Measurements from ENCODE around the gene KCNJ12.
"Not testable (repeated sequence)": the region's sequence is repeated elsewhere in the genome, so short reads cannot be mapped to it uniquely, and the experiment has no call there.

The KCNJ12 gene

DNA sequence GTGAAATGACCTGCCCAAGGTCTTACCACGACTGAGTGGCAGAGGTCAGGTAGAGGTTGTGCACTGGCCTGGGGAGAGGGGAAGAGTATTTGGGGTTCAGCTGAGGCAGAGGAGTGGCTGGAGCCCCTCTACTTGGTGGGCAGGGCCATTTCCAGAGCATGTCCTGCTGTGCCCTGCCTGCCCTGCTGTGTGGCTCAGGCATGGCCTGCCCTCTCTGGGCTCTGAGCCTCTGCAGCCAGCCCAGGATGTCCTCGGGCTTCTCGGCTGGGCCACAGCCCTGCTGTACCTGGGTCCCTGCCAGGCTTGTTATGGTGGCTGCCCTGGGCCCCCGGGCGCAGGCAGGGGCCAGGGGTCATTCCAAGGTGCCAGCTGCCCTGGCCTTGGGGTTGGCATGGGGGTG lies 19.6 kb downstream of the KCNJ12 start:
- no peak overlapping the region for H3K9ac ChIP-seq
- TF ChIP-seq, protein P1, sequence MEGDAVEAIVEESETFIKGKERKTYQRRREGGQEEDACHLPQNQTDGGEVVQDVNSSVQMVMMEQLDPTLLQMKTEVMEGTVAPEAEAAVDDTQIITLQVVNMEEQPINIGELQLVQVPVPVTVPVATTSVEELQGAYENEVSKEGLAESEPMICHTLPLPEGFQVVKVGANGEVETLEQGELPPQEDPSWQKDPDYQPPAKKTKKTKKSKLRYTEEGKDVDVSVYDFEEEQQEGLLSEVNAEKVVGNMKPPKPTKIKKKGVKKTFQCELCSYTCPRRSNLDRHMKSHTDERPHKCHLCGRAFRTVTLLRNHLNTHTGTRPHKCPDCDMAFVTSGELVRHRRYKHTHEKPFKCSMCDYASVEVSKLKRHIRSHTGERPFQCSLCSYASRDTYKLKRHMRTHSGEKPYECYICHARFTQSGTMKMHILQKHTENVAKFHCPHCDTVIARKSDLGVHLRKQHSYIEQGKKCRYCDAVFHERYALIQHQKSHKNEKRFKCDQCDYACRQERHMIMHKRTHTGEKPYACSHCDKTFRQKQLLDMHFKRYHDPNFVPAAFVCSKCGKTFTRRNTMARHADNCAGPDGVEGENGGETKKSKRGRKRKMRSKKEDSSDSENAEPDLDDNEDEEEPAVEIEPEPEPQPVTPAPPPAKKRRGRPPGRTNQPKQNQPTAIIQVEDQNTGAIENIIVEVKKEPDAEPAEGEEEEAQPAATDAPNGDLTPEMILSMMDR (conservative IDR thresholded peaks at IDR 0.05; ENCODE audit: low read depth, low read length), result no peak

DNA sequence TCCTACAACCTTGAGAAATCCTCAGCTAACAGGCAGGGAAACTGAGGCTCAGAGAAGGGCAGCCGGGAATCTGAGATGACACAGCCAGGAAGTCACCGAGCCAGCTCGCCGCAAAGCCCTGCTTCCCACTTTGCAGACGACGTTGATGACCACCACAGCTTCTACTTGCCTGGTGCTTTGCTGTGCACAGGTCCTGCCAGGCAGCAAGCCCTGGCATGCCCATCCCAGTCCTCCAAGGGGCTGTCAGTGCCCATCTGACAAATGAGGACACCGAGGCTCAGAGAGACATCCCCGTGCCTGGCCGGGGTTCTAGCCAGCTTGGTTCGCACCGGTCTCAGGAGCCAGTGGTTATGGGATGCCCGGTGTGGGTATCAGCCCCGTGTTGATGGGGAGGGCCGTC lies 20.1 kb downstream of the KCNJ12 start:
- no peak overlapping the region for H3K27ac ChIP-seq
- no peaks in the 10 kb centered on the region for H3K36me3 ChIP-seq (ENCODE audit: insufficient read depth)
- no peak overlapping the region for H2AFZ ChIP-seq (ENCODE audit: low read depth)
- H4K20me1 ChIP-seq (ENCODE audit: insufficient read depth), result no peaks in the 10 kb centered on the region
- no peaks in the 10 kb centered on the region for H3K79me2 ChIP-seq (ENCODE audit: insufficient read depth, low read depth)
- H3K4me2 ChIP-seq, result no peak overlapping the region
- no peak overlapping the region for H3K4me3 ChIP-seq (IDR thresholded peaks at IDR 0.05; ENCODE audit: insufficient read depth, low read depth, low read length)
- no peaks in the 10 kb centered on the region for H3K27me3 ChIP-seq (ENCODE audit: insufficient read depth, low read depth)
- TF ChIP-seq, protein P1 (conservative IDR thresholded peaks at IDR 0.05; ENCODE audit: low read depth, low read length), result no peak
- no peaks in the 10 kb centered on the region for H3K4me1 ChIP-seq (ENCODE audit: low read depth, poor library complexity, severe bottlenecking)
- no peak overlapping the region for H3K9ac ChIP-seq

More for the DNA sequence above, 19.6 kb downstream of the KCNJ12 start:
- no peaks in the 10 kb centered on the region for H3K27me3 ChIP-seq (ENCODE audit: insufficient read depth, low read depth)
- no peak overlapping the region for H3K27ac ChIP-seq
- H3K36me3 ChIP-seq (ENCODE audit: insufficient read depth), result no peaks in the 10 kb centered on the region
- no peaks in the 10 kb centered on the region for H3K4me1 ChIP-seq (ENCODE audit: low read depth, poor library complexity, severe bottlenecking)
- H3K79me2 ChIP-seq (ENCODE audit: insufficient read depth, low read depth), result no peaks in the 10 kb centered on the region
- no peak overlapping the region for H3K4me2 ChIP-seq
- no peak overlapping the region for H3K4me3 ChIP-seq (IDR thresholded peaks at IDR 0.05; ENCODE audit: insufficient read depth, low read depth, low read length)
- no peak overlapping the region for H2AFZ ChIP-seq (ENCODE audit: low read depth)
- H4K20me1 ChIP-seq (ENCODE audit: insufficient read depth), result no peaks in the 10 kb centered on the region

DNA sequence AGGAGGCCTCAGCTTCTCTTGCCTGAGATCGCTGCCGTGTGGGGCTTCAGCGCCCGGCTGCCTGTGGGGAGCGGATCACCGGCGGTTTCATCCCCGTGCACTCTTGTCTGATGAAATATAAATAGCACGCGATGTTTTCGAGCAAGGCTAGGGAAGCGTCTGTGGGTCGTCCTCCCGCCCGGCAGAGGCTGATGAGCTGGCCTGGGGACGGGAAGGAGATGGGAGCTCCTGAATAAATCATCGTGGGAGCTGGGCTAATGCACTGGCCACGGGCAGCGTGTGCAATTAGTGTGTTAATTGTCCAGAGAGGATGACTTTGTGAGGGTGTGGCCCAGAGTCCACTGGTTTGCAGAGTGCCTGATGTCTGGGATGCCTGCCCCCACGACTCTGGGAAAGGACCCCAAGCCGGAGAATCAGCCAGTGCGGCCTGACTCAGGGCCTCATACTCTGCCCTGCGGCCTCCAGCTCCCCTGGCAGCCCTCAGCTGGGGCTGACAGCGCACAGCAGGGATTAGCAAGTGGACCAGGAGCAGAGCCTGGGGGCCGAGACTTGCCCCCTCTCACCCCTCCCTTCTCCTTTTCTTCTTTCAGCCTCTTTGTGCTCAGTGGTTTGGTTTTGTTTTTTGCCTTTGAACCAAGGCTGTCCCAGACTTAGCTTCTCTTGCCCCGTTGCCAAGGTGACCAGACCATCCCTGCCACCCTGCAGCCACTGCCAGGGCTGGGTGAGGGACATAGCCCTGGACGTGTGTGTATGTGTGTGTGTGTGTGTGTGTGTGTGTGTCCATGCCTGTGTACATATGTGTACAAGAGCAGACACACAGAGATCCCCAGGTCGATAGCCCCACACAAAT lies 21.4 kb downstream of the KCNJ12 start:
- H4K20me1 ChIP-seq (ENCODE audit: insufficient read depth), result no peaks in the 10 kb centered on the region
- no peaks in the 10 kb centered on the region for H3K4me1 ChIP-seq (ENCODE audit: low read depth, poor library complexity, severe bottlenecking)
- no peak overlapping the region for H3K4me3 ChIP-seq (IDR thresholded peaks at IDR 0.05; ENCODE audit: insufficient read depth, low read depth, low read length)
- H3K9ac ChIP-seq, result no peak overlapping the region
- no peak overlapping the region for H2AFZ ChIP-seq (ENCODE audit: low read depth)
- H3K27ac ChIP-seq, result no peak overlapping the region
- H3K27me3 ChIP-seq (ENCODE audit: insufficient read depth, low read depth), result no peaks in the 10 kb centered on the region
- no peak overlapping the region for H3K4me2 ChIP-seq
- TF ChIP-seq, protein P1 (conservative IDR thresholded peaks at IDR 0.05; ENCODE audit: low read depth, low read length), result no peak
- H3K79me2 ChIP-seq (ENCODE audit: insufficient read depth, low read depth), result no peaks in the 10 kb centered on the region
- H3K36me3 ChIP-seq (ENCODE audit: insufficient read depth), result no peaks in the 10 kb centered on the region

GRCh38 chr17:21399474-21400186 lies 23.5 kb downstream of the KCNJ12 start:
- Histone ChIP-seq H3K4me1 (ENCODE audit: low read depth, poor library complexity, severe bottlenecking) (no peaks in the 10 kb centered on the region), H3K4me3 (IDR thresholded peaks at IDR 0.05; ENCODE audit: insufficient read depth, low read depth, low read length) (no peak overlapping the region), H3K36me3 (ENCODE audit: insufficient read depth) (no peaks in the 10 kb centered on the region), H3K4me2 (no peak overlapping the region), H2AFZ (ENCODE audit: low read depth) (no peak overlapping the region), H3K79me2 (ENCODE audit: insufficient read depth, low read depth) (no peaks in the 10 kb centered on the region), H4K20me1 (ENCODE audit: insufficient read depth) (no peaks in the 10 kb centered on the region), H3K27me3 (ENCODE audit: insufficient read depth, low read depth) (no peaks in the 10 kb centered on the region), H3K27ac (no peak overlapping the region), H3K9ac (no peak overlapping the region)
- TF ChIP-seq, protein P1 (conservative IDR thresholded peaks at IDR 0.05; ENCODE audit: low read depth, low read length), result no peak

GRCh38 chr17:21400187-21400569 lies 24.0 kb downstream of the KCNJ12 start:
- H3K9ac ChIP-seq; H3K79me2 ChIP-seq (ENCODE audit: insufficient read depth, low read depth); H4K20me1 ChIP-seq (ENCODE audit: insufficient read depth); H2AFZ ChIP-seq (ENCODE audit: low read depth); H3K4me2 ChIP-seq; H3K27ac ChIP-seq; H3K36me3 ChIP-seq (ENCODE audit: insufficient read depth); H3K4me3 ChIP-seq (IDR thresholded peaks at IDR 0.05; ENCODE audit: insufficient read depth, low read depth, low read length); H3K27me3 ChIP-seq (ENCODE audit: insufficient read depth, low read depth); H3K4me1 ChIP-seq (ENCODE audit: low read depth, poor library complexity, severe bottlenecking): not testable (repeated sequence)

Measured in KMS-11 (cell line).